Effector memory CD8-positive, alpha-beta T cell (primary cell): Measurements from ENCODE around the gene EIF3J.

ENCODE experiments used
- ATAC-seq: fragments of 150-1000 bp; cut with Tn5 transposase; replicated peaks from 2 replicates; pipeline ENCODE4 v1.10.0; 2021; ENCODE audit warnings: mild to moderate bottlenecking, moderate library complexity
- DNase-seq, 3 experiments: peaks; one replicate each; pipeline ENCODE4 v3.0.0; 2021
- H3K27ac Mint-ChIP-seq, 2 donors: one replicate each; pipeline ENCODE4 v1.8.0; 2022; ENCODE audit warnings: mild to moderate bottlenecking in 2 of 2, mixed read lengths in 2 of 2, moderate library complexity in 2 of 2
- H3K27me3 Mint-ChIP-seq, 2 donors: one replicate each; pipeline ENCODE4 v1.8.0; 2022; ENCODE audit warnings: mixed read lengths in 2 of 2
- H3K36me3 Mint-ChIP-seq: one replicate; pipeline ENCODE4 v1.8.0; 2022; ENCODE audit warnings: mild to moderate bottlenecking, moderate library complexity, mixed read lengths; ENCODE audit not compliant: insufficient read depth
- H3K4me1 Mint-ChIP-seq, 2 donors: one replicate each; pipeline ENCODE4 v1.8.0; 2022; ENCODE audit warnings: low read depth in 2 of 2, mixed read lengths in 2 of 2
- H3K4me3 Mint-ChIP-seq, 2 donors: one replicate each; pipeline ENCODE4 v1.8.0; 2022; ENCODE audit warnings: mild to moderate bottlenecking in 2 of 2, mixed read lengths in 2 of 2, moderate library complexity in 2 of 2
- H3K9me3 Mint-ChIP-seq, 2 donors: one replicate each; pipeline ENCODE4 v1.8.0; 2022; ENCODE audit warnings: mixed read lengths in 2 of 2

Gene EIF3J

DNA sequence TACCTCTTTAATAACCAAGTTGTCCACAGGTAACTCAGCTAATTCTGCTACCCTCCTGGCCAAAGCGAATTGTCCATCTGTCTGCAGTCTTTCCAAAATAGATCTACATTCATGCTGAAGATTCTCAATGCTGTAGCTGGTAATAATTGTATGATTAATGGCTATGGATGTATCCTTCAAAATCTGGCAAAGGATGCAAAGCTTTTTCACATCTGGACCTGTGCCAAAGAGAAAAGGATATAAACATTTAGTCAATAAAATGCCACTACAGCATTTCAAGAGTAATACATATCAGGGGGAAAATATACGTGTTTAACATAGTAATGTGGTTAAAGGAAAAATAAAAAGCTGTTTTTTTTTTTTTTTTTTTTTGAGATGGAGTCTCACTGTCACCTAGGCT lies 48.7 kb downstream of the EIF3J start:
- Mint-ChIP-seq H3K27ac (no peak overlapping the region), H3K4me3 (no peak overlapping the region), H3K27me3 (no peaks in the 10 kb centered on the region), H3K9me3 (no peaks in the 10 kb centered on the region), H3K36me3 (peaks cover 83% of the 10 kb centered on the region), H3K4me1 (peaks cover 3 to 14% of the 10 kb centered on the region in 2 donors)
- DNase-seq (no peak), ATAC-seq (no peak)

DNA sequence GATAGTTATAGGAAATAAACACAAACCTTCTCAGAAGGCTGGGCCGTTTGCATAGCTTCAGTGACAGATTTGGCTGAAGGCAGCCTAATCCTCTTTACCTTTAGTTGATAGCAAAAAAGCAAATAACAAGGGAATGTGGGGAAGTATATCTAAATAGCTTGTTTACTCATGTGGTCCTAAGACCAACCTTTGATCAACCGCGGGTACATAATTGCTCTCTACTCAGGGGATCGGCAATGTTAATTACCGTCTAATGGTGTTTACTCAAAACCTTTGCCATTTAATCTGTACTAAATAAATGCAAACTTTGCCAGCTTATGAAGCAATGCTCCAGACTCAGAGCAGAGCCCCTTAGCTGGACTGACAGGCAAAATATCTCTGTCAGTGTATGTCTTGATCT lies 51.6 kb downstream of the EIF3J start:
- Mint-ChIP-seq H3K9me3 (no peaks in the 10 kb centered on the region), H3K36me3 (peaks cover 79% of the 10 kb centered on the region), H3K27ac (no peak overlapping the region), H3K4me3 (no peak overlapping the region), H3K4me1 (peaks cover 0 to 10% of the 10 kb centered on the region in 2 donors), H3K27me3 (no peaks in the 10 kb centered on the region)
- DNase-seq = no peak
- no peak for ATAC-seq

DNA sequence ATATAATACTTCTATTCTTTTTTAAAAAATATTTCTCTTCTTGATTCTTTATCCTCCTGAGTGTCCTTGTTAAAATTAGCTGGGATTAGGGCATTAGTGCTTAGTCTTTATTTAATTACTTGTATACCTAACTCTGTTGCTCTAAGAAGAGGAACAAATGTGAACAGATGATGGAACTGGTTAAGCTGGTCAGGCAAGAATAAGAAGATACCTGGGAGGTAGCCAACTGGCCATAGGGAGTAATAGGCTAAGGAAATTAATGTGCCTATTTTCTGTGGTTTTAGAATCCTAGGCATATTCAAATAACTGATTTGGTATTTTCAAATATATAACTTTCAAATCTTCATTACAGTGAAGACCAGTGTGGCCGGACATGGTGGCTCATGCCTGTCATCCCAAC lies 54.4 kb downstream of the EIF3J start:
- Mint-ChIP-seq H3K27me3 (no peaks in the 10 kb centered on the region), H3K9me3 (no peaks in the 10 kb centered on the region), H3K4me3 (no peak overlapping the region), H3K4me1 (peaks cover 0 to 4% of the 10 kb centered on the region in 2 donors), H3K36me3 (peaks cover 73% of the 10 kb centered on the region), H3K27ac (peak overlapping the region in 1 of 2 donors; percentile 60)
- ATAC-seq = no peak
- no peak for DNase-seq

DNA sequence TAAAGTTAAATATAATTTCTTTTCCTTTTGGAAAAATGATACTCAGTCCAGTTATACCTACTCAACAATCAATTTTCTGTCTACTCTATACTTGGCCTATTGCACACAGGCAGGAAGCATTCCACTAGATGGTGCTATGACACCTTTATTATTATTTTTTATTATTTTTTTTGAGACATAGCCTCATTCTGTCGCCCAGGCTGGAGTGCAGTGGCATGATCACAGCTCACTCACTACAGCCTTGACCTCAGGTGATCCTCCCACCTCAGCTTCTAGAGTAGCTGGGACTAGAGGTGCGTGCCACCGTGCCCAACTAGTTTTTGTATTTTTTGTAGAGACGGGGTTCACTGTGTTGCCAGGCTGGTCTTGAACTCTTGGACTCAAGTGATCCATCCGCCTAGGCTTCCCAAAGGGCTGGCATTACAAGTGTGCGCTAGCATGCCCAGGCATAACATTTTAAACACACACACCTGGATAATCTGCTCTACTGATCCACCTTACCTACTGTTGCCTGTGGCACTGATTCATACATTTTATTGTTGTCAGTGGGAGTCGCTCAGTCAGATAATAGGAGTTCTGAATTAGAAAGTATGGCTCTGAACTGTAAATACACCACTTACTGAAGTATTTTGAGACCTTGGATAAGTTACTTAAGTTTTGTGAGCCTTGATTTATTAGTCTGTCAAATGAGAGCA lies 56.2 kb downstream of the EIF3J start:
- H3K9me3 Mint-ChIP-seq = no peaks in the 10 kb centered on the region
- H3K4me3 Mint-ChIP-seq = no peak overlapping the region
- peaks cover 0 to 4% of the 10 kb centered on the region in 2 donors for H3K4me1 Mint-ChIP-seq
- peak; percentile 4 to 23 (median 15) for DNase-seq
- ATAC-seq = peak; percentile 75
- peaks cover 77% of the 10 kb centered on the region for H3K36me3 Mint-ChIP-seq
- peak overlapping the region; percentile 57 to 68 for H3K27ac Mint-ChIP-seq
- no peaks in the 10 kb centered on the region for H3K27me3 Mint-ChIP-seq

DNA sequence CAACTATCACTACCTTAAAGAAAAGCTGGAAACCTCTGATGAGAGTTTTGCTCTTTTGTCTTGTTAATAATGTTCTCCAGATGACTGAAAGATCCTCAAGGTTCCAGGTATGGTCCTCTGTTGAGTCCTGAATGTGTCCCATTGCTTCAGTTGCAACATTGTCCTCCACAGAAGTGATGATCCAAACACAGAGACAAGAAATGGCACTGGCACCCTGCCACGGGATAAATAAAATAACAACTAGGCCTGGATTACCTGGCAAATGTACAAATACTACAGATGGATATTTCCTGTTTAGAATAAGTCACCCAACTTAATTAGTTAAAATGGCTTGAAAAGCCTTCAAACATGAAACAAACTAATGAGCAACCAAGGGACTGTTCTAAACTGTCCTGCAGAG lies 58.3 kb downstream of the EIF3J start:
- H3K4me1 Mint-ChIP-seq = peaks cover 2 to 4% of the 10 kb centered on the region in 2 donors

DNA sequence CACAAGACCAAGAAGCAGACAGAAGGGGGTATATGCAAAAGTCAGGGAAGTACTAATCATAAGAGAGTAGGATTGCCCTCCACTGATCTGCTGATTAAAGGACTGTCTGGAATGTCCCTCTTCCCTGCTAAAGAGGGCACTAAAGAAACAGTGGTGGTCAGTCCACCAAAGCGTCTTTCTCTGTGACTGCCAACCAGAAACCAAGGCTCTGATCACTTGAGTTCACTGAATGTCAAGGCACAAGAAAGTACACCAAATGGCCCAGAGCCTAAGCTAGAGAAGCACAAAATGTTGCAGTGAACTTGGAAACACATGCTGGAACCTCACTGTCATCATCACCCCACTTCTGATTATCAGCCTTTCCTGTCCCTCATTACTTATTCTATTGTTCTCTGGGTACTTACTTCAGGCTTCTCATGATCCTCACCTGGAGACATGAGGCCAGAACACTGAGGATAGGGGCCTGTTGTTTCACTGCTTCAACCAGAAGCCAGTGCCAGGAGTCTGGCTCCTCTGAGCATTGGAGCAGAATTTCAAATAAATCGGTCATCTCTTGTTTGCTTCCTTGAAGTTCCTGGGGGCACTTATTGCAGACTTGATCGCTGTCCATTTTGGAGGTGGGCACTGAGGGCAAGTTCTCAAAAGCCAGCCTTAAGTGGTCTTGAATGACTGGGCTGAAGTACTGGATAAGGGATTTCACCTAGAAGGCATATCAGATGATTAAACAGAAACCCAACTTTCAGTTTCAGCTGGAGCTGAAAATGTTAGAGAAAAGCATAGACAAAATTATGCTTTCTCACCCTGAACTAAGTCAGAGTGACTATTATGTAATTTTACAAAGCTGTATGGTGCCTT lies 58.9 kb downstream of the EIF3J start:
- ATAC-seq (no peak), DNase-seq (no peak)
- no peak overlapping the region for H3K4me3 Mint-ChIP-seq
- H3K27me3 Mint-ChIP-seq = no peaks in the 10 kb centered on the region
- H3K36me3 Mint-ChIP-seq = peaks cover 69% of the 10 kb centered on the region
- no peaks in the 10 kb centered on the region for H3K9me3 Mint-ChIP-seq
- H3K4me1 Mint-ChIP-seq = peaks cover 2 to 4% of the 10 kb centered on the region in 2 donors
- H3K27ac Mint-ChIP-seq = peak overlapping the region; percentile 41 to 75

More for the DNA sequence above, 58.3 kb downstream of the EIF3J start:
- Mint-ChIP-seq H3K36me3 (peaks cover 67% of the 10 kb centered on the region), H3K4me3 (no peak overlapping the region), H3K9me3 (no peaks in the 10 kb centered on the region), H3K27ac (peak overlapping the region; percentile 23 to 75), H3K27me3 (no peaks in the 10 kb centered on the region)
- DNase-seq (no peak), ATAC-seq (no peak)

DNA sequence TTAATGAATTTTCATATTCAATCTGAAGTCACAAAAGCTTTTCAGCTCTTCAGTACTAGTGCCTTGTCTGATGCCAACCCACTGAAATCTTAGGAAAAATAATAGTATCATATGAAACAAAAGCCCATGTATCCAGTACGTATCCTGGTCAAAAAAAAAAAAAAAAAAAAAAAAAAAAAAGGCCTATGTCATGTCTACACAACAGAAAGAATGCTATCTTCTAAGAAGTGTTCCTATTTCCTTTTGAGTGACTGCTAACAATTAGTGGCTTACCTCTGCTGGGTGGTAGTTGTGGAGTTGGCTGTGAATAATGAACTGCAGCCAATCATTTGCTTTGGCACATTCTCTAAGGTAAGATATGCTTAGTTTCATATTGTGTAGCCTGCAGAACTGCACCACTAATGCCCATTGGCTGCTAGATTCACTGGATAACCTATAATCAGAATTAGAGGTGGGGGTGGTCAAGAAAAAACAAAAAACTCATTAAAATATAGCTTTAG lies 59.6 kb downstream of the EIF3J start:
- ATAC-seq (no peak), DNase-seq (no peak)
- H3K36me3 Mint-ChIP-seq = peaks cover 72% of the 10 kb centered on the region
- H3K9me3 Mint-ChIP-seq = no peaks in the 10 kb centered on the region
- peak overlapping the region; percentile 62 to 75 for H3K27ac Mint-ChIP-seq
- no peak overlapping the region for H3K4me3 Mint-ChIP-seq
- H3K27me3 Mint-ChIP-seq = no peaks in the 10 kb centered on the region
- H3K4me1 Mint-ChIP-seq = peaks cover 2 to 4% of the 10 kb centered on the region in 2 donors

DNA sequence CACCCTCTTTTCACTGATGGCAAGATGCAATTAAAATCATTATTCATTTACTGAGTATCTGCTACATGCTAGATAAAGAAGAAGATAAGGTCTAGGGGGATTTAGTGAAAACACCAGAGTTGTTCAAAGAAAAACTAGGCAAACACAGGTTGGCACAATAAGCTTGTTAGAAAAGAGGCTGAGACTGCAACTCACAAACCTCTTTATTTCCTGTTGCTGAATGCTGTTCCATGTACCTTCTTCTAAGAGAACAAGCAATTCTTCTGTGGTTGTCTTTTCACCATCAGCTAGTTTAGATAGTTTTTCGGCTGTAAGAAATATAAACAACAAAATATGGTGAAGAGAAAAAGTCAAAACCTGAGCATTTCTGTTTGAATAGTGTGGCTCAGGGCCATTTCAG lies 61.1 kb downstream of the EIF3J start:
- no peak for ATAC-seq
- peaks cover 2 to 4% of the 10 kb centered on the region in 2 donors for H3K4me1 Mint-ChIP-seq

DNA sequence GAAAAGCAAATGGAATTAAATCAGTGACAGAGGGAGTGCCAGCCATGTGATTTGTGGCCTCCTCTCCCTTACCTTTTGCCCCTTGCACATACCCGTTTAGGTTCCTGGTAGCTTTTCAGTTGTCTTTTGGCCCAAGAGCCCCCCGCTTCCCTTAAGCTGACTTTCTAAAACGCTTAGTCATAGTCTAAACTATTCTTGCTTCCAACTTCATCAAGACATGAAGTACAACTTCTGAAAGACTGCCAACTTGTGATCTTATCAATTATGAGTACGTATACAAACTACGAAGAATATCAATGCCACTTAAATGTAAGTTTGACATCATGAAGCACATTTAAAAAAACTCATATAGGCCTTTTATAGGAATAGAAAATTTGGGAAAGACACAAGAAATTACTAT lies 61.9 kb downstream of the EIF3J start:
- Mint-ChIP-seq H3K27me3 (no peaks in the 10 kb centered on the region), H3K36me3 (peaks cover 71% of the 10 kb centered on the region), H3K9me3 (no peaks in the 10 kb centered on the region), H3K27ac (peak overlapping the region; percentile 62 to 79), H3K4me3 (no peak overlapping the region), H3K4me1 (peaks cover 0 to 2% of the 10 kb centered on the region in 2 donors)
- DNase-seq (no peak), ATAC-seq (no peak)

More for the DNA sequence above, 61.1 kb downstream of the EIF3J start:
- Mint-ChIP-seq H3K9me3 (no peaks in the 10 kb centered on the region), H3K4me3 (no peak overlapping the region), H3K36me3 (peaks cover 70% of the 10 kb centered on the region), H3K27me3 (no peaks in the 10 kb centered on the region), H3K27ac (peak overlapping the region; percentile 62 to 79)
- no peak for DNase-seq

DNA sequence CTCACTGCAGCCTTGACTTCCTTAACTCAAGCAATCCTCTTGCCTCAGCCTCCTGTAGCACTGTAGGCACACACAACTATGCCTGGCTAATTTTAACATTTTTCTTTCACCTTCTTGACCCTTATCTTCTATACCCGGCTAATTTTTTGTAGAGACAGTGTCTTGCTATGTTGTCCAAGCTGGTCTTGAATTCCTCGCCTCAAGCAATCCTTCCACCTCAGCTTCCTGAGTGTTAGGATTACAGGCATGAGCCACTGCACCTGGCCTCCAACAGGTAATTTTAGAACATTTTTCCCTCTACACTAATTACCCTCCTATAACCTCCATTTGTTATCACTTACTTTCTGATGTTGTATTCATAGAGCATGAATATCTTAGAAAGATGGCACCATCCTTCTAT lies 66.2 kb downstream of the EIF3J start:
- H3K4me1 Mint-ChIP-seq = peaks cover 0 to 2% of the 10 kb centered on the region in 2 donors
- no peaks in the 10 kb centered on the region for H3K9me3 Mint-ChIP-seq
- peaks cover 65% of the 10 kb centered on the region for H3K36me3 Mint-ChIP-seq
- ATAC-seq = no peak
- H3K4me3 Mint-ChIP-seq = no peak overlapping the region
- DNase-seq = no peak
- no peaks in the 10 kb centered on the region for H3K27me3 Mint-ChIP-seq
- peak overlapping the region; percentile 74 to 90 for H3K27ac Mint-ChIP-seq

DNA sequence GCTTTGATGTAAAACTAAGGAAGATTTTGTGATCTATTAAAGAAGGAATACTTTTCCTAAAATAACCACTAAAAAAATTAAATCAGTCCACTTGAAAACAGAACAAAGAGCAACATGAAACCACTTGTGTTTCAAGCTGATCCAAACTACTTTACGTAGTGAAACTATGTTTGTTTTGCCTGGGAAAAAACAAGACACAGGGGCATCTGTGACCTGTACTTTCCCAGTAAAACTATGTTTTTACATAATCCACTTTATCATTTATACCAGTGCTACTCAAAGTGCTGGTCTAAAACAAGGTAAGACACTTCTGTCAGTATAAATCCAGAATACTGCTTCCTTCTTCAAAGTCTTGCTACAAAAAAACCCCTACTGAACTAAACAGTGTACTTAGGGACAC lies 69.8 kb downstream of the EIF3J start:
- no peaks in the 10 kb centered on the region for H3K4me1 Mint-ChIP-seq
- no peak for DNase-seq
- H3K27ac Mint-ChIP-seq = peak overlapping the region in 1 of 2 donors; percentile 22
- no peak overlapping the region for H3K4me3 Mint-ChIP-seq
- no peaks in the 10 kb centered on the region for H3K27me3 Mint-ChIP-seq
- peaks cover 82% of the 10 kb centered on the region for H3K36me3 Mint-ChIP-seq
- no peaks in the 10 kb centered on the region for H3K9me3 Mint-ChIP-seq
- ATAC-seq = no peak
